B cell (primary cell): Measurements from ENCODE around the gene OTOP2. TPM values are rescaled to one million over a fixed set of nuclear protein-coding genes. Genes with fewer than 3 reads are reported as not detected.

Source experiments
- ATAC-seq: fragments of 200-7000 bp; cut with Tn5 transposase; one replicate; pipeline ENCODE4 v1.10.0; 2021; ENCODE audit warnings: low read depth, mild to moderate bottlenecking, moderate number of reproducible peaks, moderate library complexity
- CTCF ChIA-PET: fragments of 350-600 bp; sonication (Branson Sonifier 250); formaldehyde crosslinking; loops from one replicate; lab custom pipeline; 2021; ENCODE audit warnings: antibody characterized with exemption, inconsistent platforms; lab: Charles Lee
- POLR2A ChIA-PET: fragments of 350-600 bp; sonication (Branson Sonifier 250); formaldehyde crosslinking; loops from one replicate; lab custom pipeline; 2021; ENCODE audit warnings: antibody characterized with exemption; lab: Charles Lee
- DNase-seq: peaks from one replicate; pipeline ENCODE4 v3.0.0; 2013
- H2AFZ ChIP-seq: 2 replicates; pipeline ENCODE4 v1.6.1; 2012; ENCODE audit warnings: mild to moderate bottlenecking, low read depth, low read length; ENCODE audit not compliant: insufficient read depth, poor library complexity, severe bottlenecking
- H3K27ac ChIP-seq, 2 donors: 1 replicate in 1 of 2; 2 replicates in 1 of 2; pipeline ENCODE4 v1.5.1; 2012 to 2013; ENCODE audit warnings: low read length in 2 of 2, mild to moderate bottlenecking in 2 of 2, moderate library complexity in 1 of 2
- H3K27me3 ChIP-seq, 4 experiments: fragments of 200-600 bp in 1 of 4; sonication (generic) in 1 of 4; replicated peaks in 1 of 4; 1 replicate in 2 of 4; 2 replicates in 2 of 4; pipeline versions ENCODE4 v1.6.1 to v1.7.0; 2013 to 2016; ENCODE audit warnings: low read length in 3 of 4, mild to moderate bottlenecking in 2 of 4, mixed read lengths in 1 of 4, moderate library complexity in 1 of 4; ENCODE audit not compliant: insufficient read depth in 4 of 4, control insufficient read depth in 3 of 4; ENCODE audit errors: control extremely low read depth in 1 of 4
- H3K36me3 ChIP-seq, 2 experiments: replicated peaks in 1 of 2; 1 replicate in 1 of 2; 2 replicates in 1 of 2; pipeline versions ENCODE4 v1.6.1 to v1.7.1; 2013; ENCODE audit warnings: low read length in 1 of 2; ENCODE audit not compliant: insufficient read depth in 2 of 2, control insufficient read depth in 1 of 2; ENCODE audit errors: control extremely low read depth in 1 of 2, extremely low read depth in 1 of 2
- H3K4me1 ChIP-seq, 2 donors: fragments of 200-600 bp in 1 of 2; sonication (generic) in 1 of 2; 1 replicate in 1 of 2; 2 replicates in 1 of 2; pipeline versions ENCODE4 v1.5.1 to v1.6.1; 2013 to 2017; ENCODE audit warnings: low read length in 2 of 2; ENCODE audit not compliant: control insufficient read depth in 2 of 2, insufficient read depth in 2 of 2
- H3K4me2 ChIP-seq: replicated peaks from 2 replicates; pipeline ENCODE3; 2012; ENCODE audit warnings: mild to moderate bottlenecking, low read depth, low read length; ENCODE audit not compliant: poor library complexity, severe bottlenecking
- H3K4me3 ChIP-seq, 5 experiments: fragments of 200-600 bp in 1 of 5; sonication (generic) in 1 of 5; 1 replicate in 3 of 5; 2 replicates in 2 of 5; pipeline versions ENCODE4 v1.5.1 to v1.7.0; 2011 to 2016; ENCODE audit warnings: low read length in 4 of 5, mild to moderate bottlenecking in 4 of 5, low read depth in 2 of 5, control low read depth in 1 of 5, moderate library complexity in 1 of 5; ENCODE audit not compliant: insufficient read depth in 1 of 5; ENCODE audit errors: control extremely low read depth in 1 of 5, extremely low read depth in 1 of 5
- H3K79me2 ChIP-seq: fragments of 200-600 bp; sonication (generic); one replicate; pipeline ENCODE4 v1.6.0; 2016; ENCODE audit warnings: low read length; ENCODE audit not compliant: control insufficient read depth, insufficient read depth
- H3K9ac ChIP-seq: fragments of 200-600 bp; sonication (generic); 2 replicates; pipeline ENCODE4 v1.6.1; 2017; ENCODE audit warnings: mild to moderate bottlenecking, low read length, moderate library complexity
- H3K9me3 ChIP-seq, 3 donors: one replicate each; pipeline versions ENCODE4 v1.6.1 to v1.7.1; 2013; ENCODE audit warnings: low read length in 2 of 3; ENCODE audit not compliant: control insufficient read depth in 2 of 3, insufficient read depth in 1 of 3; ENCODE audit errors: control extremely low read depth in 1 of 3
- H4K20me1 ChIP-seq: 2 replicates; pipeline ENCODE4 v1.6.0; 2012; ENCODE audit warnings: mild to moderate bottlenecking, low read length; ENCODE audit not compliant: insufficient read depth, control insufficient read depth, poor library complexity, severe bottlenecking
- H3K27ac Mint-ChIP-seq: one replicate; pipeline ENCODE4 v1.8.0; 2021; ENCODE audit warnings: mixed read lengths
- H3K27me3 Mint-ChIP-seq: one replicate; pipeline ENCODE4 v1.8.0; 2021; ENCODE audit warnings: mixed read lengths
- H3K4me1 Mint-ChIP-seq: one replicate; pipeline ENCODE4 v1.8.0; 2021; ENCODE audit warnings: mixed read lengths
- H3K4me3 Mint-ChIP-seq: one replicate; pipeline ENCODE4 v1.8.0; 2021; ENCODE audit warnings: mixed read lengths
- H3K9me3 Mint-ChIP-seq: one replicate; pipeline ENCODE4 v1.8.0; 2022; ENCODE audit warnings: mixed read lengths; ENCODE audit not compliant: insufficient read depth
- EZH2 ChIP-seq: IDR thresholded peaks from 2 replicates; pipeline ENCODE4 v1.6.1; 2012; ENCODE audit warnings: borderline replicate concordance, low read depth, mild to moderate bottlenecking, moderate library complexity, low read length; ENCODE audit not compliant: insufficient read depth, poor library complexity, severe bottlenecking
- whole genome bisulfite sequencing: methylation state at CpG from one replicate; pipeline ENCODE4 v1.1.5; 2013; ENCODE audit warnings: missing lambda C conversion rate; ENCODE audit not compliant: insufficient coverage; 5-methylcytosine and 5-hydroxymethylcytosine counted together
- intact Hi-C: fragments of 100-400 bp; cut with micrococcal nuclease; formaldehyde crosslinking; loops from one replicate; pipeline ENCODE4 v1.10.0; 2022
- polyA plus RNA-seq: library from polyadenylated mRNA; depleted of rRNA; stranded (reverse); fragments of >200 nt; gene quantifications from 2 replicates; pipeline ENCODE4 v1.2.3, GENCODE V29; 2012
- total RNA-seq, 2 donors: library from RNA; stranded (reverse); fragments of 120-200 nt in 1 of 2; gene quantifications; 1 replicate in 1 of 2; 2 replicates in 1 of 2; pipeline versions ENCODE4 v1.2.3 to v1.2.4, GENCODE V29; 2013 to 2022
- TF ChIP-seq, protein P1 (sequence below): fragments of 200-600 bp; IDR thresholded peaks from one replicate; pipeline ENCODE4 v1.8.0; 2022; ENCODE audit warnings: antibody characterized with exemption, mild to moderate bottlenecking

Gene OTOP2
- total and polyA plus RNA-seq, 2 donors (not counting 1 experiment from before 2014, with no cell fraction given): not detected

DNA sequence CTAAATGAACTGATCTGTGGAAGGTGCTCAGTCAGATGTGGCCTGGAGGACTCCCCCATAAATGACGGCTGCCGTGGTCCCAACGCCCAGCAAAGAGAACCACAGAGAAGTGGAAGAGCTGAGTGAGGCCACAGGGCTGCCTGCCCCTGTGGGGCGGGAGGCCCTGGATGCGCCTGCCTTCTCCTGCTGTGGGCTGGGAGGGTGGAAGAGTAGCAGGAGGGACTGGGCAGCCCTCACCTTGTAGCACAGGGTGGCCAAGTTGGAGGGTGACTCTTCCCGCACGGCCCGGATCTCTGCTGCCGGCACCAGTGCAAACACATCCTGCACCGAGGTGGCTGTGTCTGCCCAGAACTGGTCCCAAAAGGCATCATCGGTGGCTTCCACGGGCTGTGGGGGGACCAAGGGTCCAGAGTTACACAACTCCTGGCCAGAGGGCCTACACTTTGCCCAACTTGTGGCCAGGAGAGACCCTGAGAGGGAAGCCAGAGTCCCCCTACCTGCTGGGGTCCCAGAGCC, 40.2 kb downstream of the OTOP2 start:
- H3K27me3 Mint-ChIP-seq: peaks cover 7% of the 10 kb centered on the region
- no peak overlapping the region for H2AFZ ChIP-seq
- H3K27ac ChIP-seq: no peak overlapping the region
- ChIA-PET POLR2A (interaction anchor here (0.9 kb wide), 1 partner anchor 9 kb away, joined by 3 read pairs; no protein-coding TSS in a partner anchor), CTCF (interaction anchor here (0.6 to 4.9 kb wide), 4 partner anchors 24 to 522 kb away, joined by 3 to 74 read pairs (median 30); partner anchors contain the start of genes ARMC7 and MRPL58)
- no peaks in the 10 kb centered on the region for H3K9me3 ChIP-seq
- no peaks in the 10 kb centered on the region for H3K9me3 Mint-ChIP-seq
- no peak overlapping the region for H3K9ac ChIP-seq
- intact Hi-C loops: no loop called here
- H3K4me1 Mint-ChIP-seq: peaks cover 7% of the 10 kb centered on the region
- no peak overlapping the region for H3K27ac Mint-ChIP-seq
- H3K4me2 ChIP-seq: no peak overlapping the region
- no peaks in the 10 kb centered on the region for H3K79me2 ChIP-seq
- TF ChIP-seq, protein P1, sequence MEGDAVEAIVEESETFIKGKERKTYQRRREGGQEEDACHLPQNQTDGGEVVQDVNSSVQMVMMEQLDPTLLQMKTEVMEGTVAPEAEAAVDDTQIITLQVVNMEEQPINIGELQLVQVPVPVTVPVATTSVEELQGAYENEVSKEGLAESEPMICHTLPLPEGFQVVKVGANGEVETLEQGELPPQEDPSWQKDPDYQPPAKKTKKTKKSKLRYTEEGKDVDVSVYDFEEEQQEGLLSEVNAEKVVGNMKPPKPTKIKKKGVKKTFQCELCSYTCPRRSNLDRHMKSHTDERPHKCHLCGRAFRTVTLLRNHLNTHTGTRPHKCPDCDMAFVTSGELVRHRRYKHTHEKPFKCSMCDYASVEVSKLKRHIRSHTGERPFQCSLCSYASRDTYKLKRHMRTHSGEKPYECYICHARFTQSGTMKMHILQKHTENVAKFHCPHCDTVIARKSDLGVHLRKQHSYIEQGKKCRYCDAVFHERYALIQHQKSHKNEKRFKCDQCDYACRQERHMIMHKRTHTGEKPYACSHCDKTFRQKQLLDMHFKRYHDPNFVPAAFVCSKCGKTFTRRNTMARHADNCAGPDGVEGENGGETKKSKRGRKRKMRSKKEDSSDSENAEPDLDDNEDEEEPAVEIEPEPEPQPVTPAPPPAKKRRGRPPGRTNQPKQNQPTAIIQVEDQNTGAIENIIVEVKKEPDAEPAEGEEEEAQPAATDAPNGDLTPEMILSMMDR: no peak
- TF ChIP-seq EZH2: no peak
- H3K4me3 ChIP-seq: no peak overlapping the region
- WGBS: 97% methylated on average over 12 of the region's 12 CpGs
- DNase-seq (no peak), ATAC-seq (no peak)
- peaks cover 0 to 3% (median 0%) of the 10 kb centered on the region in 4 experiments for H3K27me3 ChIP-seq
- H3K36me3 ChIP-seq: no peaks in the 10 kb centered on the region
- H3K4me3 Mint-ChIP-seq: no peak overlapping the region
- H4K20me1 ChIP-seq: no peaks in the 10 kb centered on the region
- H3K4me1 ChIP-seq: peaks cover 2 to 11% of the 10 kb centered on the region in 2 donors

DNA sequence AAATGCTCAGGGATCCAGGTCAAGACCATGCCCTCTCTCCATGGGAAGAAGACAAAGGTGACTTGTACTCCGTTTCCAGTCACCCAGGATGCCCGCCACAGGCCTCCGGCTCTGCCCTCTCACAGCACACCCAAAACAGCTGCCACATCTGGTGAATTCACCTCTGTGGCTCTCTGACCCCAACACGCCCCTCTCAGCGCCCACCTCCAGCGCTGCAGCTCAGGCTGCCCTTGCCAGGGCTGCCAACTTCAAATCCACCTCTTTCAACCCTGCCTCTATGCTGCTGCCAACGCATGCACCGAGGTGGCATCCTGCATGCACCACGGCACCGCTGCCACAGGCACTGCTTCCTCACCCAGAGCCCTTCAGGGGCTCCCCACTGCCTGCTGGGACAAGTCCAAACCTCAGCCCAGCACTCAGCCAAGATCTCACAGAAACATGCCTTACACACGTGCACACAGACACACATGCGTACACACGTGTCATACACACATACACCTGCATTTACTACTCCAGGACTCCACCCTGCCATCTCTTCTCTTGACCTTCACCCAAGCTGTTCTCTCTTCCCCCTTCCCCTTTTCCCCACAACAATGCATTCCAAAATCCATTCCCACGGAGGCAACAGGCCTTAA, 41.0 kb downstream of the OTOP2 start:
- TF ChIP-seq, protein P1: no peak
- TF ChIP-seq EZH2: no peak
- H4K20me1 ChIP-seq: no peaks in the 10 kb centered on the region
- H3K9me3 ChIP-seq: no peaks in the 10 kb centered on the region
- no peak overlapping the region for H3K27ac Mint-ChIP-seq
- POLR2A ChIA-PET: no interaction called here
- H3K4me1 ChIP-seq: peaks cover 2 to 11% of the 10 kb centered on the region in 2 donors
- no peak overlapping the region for H3K27ac ChIP-seq
- CTCF ChIA-PET: interaction anchor here (4.9 kb wide), 1 partner anchor 148 kb away, joined by 74 read pairs; the partner anchor contains the start of gene ARMC7
- no peak for ATAC-seq
- no peaks in the 10 kb centered on the region for H3K36me3 ChIP-seq
- DNase-seq: no peak
- peaks cover 7% of the 10 kb centered on the region for H3K27me3 Mint-ChIP-seq
- H3K4me3 Mint-ChIP-seq: no peak overlapping the region
- H2AFZ ChIP-seq: no peak overlapping the region
- intact Hi-C loops: no loop called here
- no peaks in the 10 kb centered on the region for H3K79me2 ChIP-seq
- H3K4me1 Mint-ChIP-seq: peaks cover 7% of the 10 kb centered on the region
- 81% methylated on average over 13 of the region's 14 CpGs for WGBS
- H3K4me3 ChIP-seq: no peak overlapping the region
- H3K4me2 ChIP-seq: no peak overlapping the region
- no peak overlapping the region for H3K9ac ChIP-seq
- H3K27me3 ChIP-seq: no peaks in the 10 kb centered on the region
- H3K9me3 Mint-ChIP-seq: no peaks in the 10 kb centered on the region
